SK-N-SH (cell line): ENCODE results near the gene SDF2L1. TPM values are rescaled to one million over a fixed set of nuclear protein-coding genes. Genes with fewer than 3 reads are reported as not detected.
A peak's percentile ranks its signal among the peaks of the same experiment; 100 is the strongest.

ENCODE experiments used
- CTCF ChIA-PET: fragments of 300-600, 350-600 bp; formaldehyde crosslinking; extraction: SDS; loops from one replicate; lab custom pipeline; 2021; lab: Yijun Ruan, JAX
- POLR2A ChIA-PET: fragments of 350-600 bp; sonication (Branson Sonifier 250); formaldehyde crosslinking; extraction: SDS; loops from one replicate; lab custom pipeline; 2020; ENCODE audit warnings: antibody characterized with exemption, inconsistent platforms; lab: Yijun Ruan, JAX
- DNase-seq: peaks from one replicate; pipeline ENCODE4 v3.0.0; 2012
- H2AFZ ChIP-seq: fragments of 200-600 bp; sonication (generic); 2 replicates; pipeline ENCODE4 v1.8.1; 2016; ENCODE audit warnings: antibody characterized with exemption, mild to moderate bottlenecking, low read depth
- H3F3A ChIP-seq: fragments of 200-600 bp; sonication (generic); replicated peaks from 2 replicates; pipeline ENCODE3; 2016; ENCODE audit warnings: antibody characterized with exemption, mild to moderate bottlenecking; ENCODE audit not compliant: insufficient read depth
- H3K27ac ChIP-seq, 2 experiments: fragments of 200-500 bp in 1 of 2; fragments of 200-600 bp in 1 of 2; sonication (Bioruptor generic) in 1 of 2; sonication (generic), shearing (Covaris generic) in 1 of 2; 2 replicates each; pipeline versions ENCODE4 v1.5.1 to v1.6.1; 2014 to 2016; ENCODE audit warnings: low read depth in 2 of 2, inconsistent platforms in 1 of 2, low read length in 1 of 2, mild to moderate bottlenecking in 1 of 2, mixed read lengths in 1 of 2
- H3K27me3 ChIP-seq: fragments of 200-600 bp; sonication (generic), shearing (Covaris generic); 2 replicates; pipeline ENCODE4 v1.6.1; 2016; ENCODE audit warnings: mixed run types; ENCODE audit not compliant: insufficient read depth
- H3K36me3 ChIP-seq, 2 experiments: fragments of 200-500 bp in 1 of 2; fragments of 200-600 bp in 1 of 2; sonication (Bioruptor generic) in 1 of 2; sonication (generic) in 1 of 2; replicated peaks in 1 of 2; 2 replicates each; pipeline versions ENCODE3 to v1.5.1; 2014 to 2016; ENCODE audit warnings: low read length in 1 of 2, mild to moderate bottlenecking in 1 of 2; ENCODE audit not compliant: insufficient read depth in 2 of 2, control insufficient read depth in 1 of 2
- H3K4me1 ChIP-seq, 2 experiments: fragments of 200-500 bp in 1 of 2; fragments of 200-600 bp in 1 of 2; sonication (Bioruptor generic) in 1 of 2; sonication (generic), shearing (Covaris generic) in 1 of 2; 2 replicates each; pipeline versions ENCODE4 v1.5.1 to v1.6.1; 2014 to 2016; ENCODE audit warnings: low read depth in 1 of 2, low read length in 1 of 2, mixed run types in 1 of 2; ENCODE audit not compliant: insufficient read depth in 2 of 2, control insufficient read depth in 1 of 2
- H3K4me2 ChIP-seq: fragments of 200-600 bp; sonication (generic), shearing (Covaris generic); 2 replicates; pipeline ENCODE4 v1.6.1; 2017; ENCODE audit warnings: mixed run types
- H3K4me3 ChIP-seq, 2 experiments: fragments of 200-500 bp in 1 of 2; fragments of 200-600 bp in 1 of 2; sonication (Bioruptor generic) in 1 of 2; sonication (generic), shearing (Covaris generic) in 1 of 2; 2 replicates each; pipeline versions ENCODE4 v1.5.1 to v1.8.1; 2014 to 2016; ENCODE audit warnings: low read depth in 2 of 2, inconsistent platforms in 1 of 2, low read length in 1 of 2, mild to moderate bottlenecking in 1 of 2, mixed read lengths in 1 of 2, moderate library complexity in 1 of 2
- H3K79me2 ChIP-seq: fragments of 200-600 bp; sonication (generic); 2 replicates; pipeline ENCODE4 v1.8.1; 2017; ENCODE audit warnings: mild to moderate bottlenecking; ENCODE audit not compliant: insufficient read depth
- H3K9ac ChIP-seq: fragments of 200-600 bp; sonication (generic); 2 replicates; pipeline ENCODE4 v1.6.1; 2017; ENCODE audit warnings: mixed run types
- H3K9me2 ChIP-seq: fragments of 200-600 bp; sonication (generic); 2 replicates; pipeline ENCODE4 v1.6.1; 2017; ENCODE audit warnings: mixed run types
- H3K9me3 ChIP-seq: fragments of 200-600 bp; sonication (generic); 2 replicates; pipeline ENCODE4 v1.6.1; 2017; ENCODE audit warnings: mixed run types, mild to moderate bottlenecking, moderate library complexity
- H4K20me1 ChIP-seq: fragments of 200-600 bp; sonication (generic); 2 replicates; pipeline ENCODE4 v1.6.1; 2017; ENCODE audit warnings: mild to moderate bottlenecking, mixed run types; ENCODE audit not compliant: insufficient read depth
- EZH2phosphoT487 ChIP-seq: fragments of 200-600 bp; sonication (generic); IDR thresholded peaks from 2 replicates; pipeline ENCODE4 v1.6.1; 2017; ENCODE audit warnings: low read depth, mixed run types, mild to moderate bottlenecking, antibody characterized with exemption, moderate library complexity, borderline replicate concordance
- FOSL2 ChIP-seq: IDR thresholded peaks from 2 replicates; pipeline ENCODE4 v1.4.0; 2012; ENCODE audit warnings: low read depth, mild to moderate bottlenecking, moderate library complexity, borderline replicate concordance
- POLR2AphosphoS5 ChIP-seq: IDR thresholded peaks from 2 replicates; pipeline ENCODE4 v1.6.1; 2012; ENCODE audit warnings: low read depth, low read length
- RFX5 ChIP-seq: IDR thresholded peaks from 2 replicates; pipeline ENCODE4 v1.6.1; 2012; ENCODE audit warnings: mild to moderate bottlenecking, improper control_type of control experiment, low read length
- RXRA ChIP-seq: IDR thresholded peaks from 2 replicates; pipeline ENCODE4 v1.4.0; 2012; ENCODE audit warnings: low read depth, mild to moderate bottlenecking, borderline replicate concordance
- WGBS: methylation state at CpG from one replicate; pipeline ENCODE4 v1.1.6; 2017; ENCODE audit warnings: low lambda C conversion rate; 5-methylcytosine and 5-hydroxymethylcytosine counted together
- polyA plus RNA-seq, 3 experiments: library from polyadenylated mRNA; depleted of rRNA; stranded (reverse); fragments of >200 nt; gene quantifications; 2 replicates each; pipeline ENCODE4 v1.2.3, GENCODE V29; 2012
- TF ChIP-seq, protein P1 (sequence below): fragments of 200-600 bp; sonication (generic); IDR thresholded peaks from 2 replicates; pipeline ENCODE4 v1.6.1; 2017; ENCODE audit warnings: antibody characterized with exemption, mild to moderate bottlenecking, moderate library complexity
- TF ChIP-seq, protein P2 (sequence below): fragments of 150-350 bp; IDR thresholded peaks from 2 replicates; pipeline ENCODE4 v1.6.1; 2016; ENCODE audit warnings: mild to moderate bottlenecking, low read depth, low read length
- TF ChIP-seq, protein P3 (sequence below): IDR thresholded peaks from 2 replicates; pipeline ENCODE4 v1.4.0; 2012; ENCODE audit warnings: low read depth, borderline replicate concordance
- TF ChIP-seq, protein P4 (sequence below): IDR thresholded peaks from 2 replicates; pipeline ENCODE4 v1.4.0; 2012; ENCODE audit warnings: low read depth, borderline replicate concordance
- TF ChIP-seq, protein P5 (sequence below): IDR thresholded peaks from 2 replicates; pipeline ENCODE4; 2012
- TF ChIP-seq, protein P6 (sequence below): fragments of 150-350 bp; IDR thresholded peaks from 2 replicates; pipeline ENCODE4 v1.6.1; 2017; ENCODE audit warnings: antibody characterized with exemption, low read length, low read depth, borderline replicate concordance

Gene SDF2L1
- polyA plus RNA-seq, 1 of the 3 experiments (the other 2 are of a cell fraction), result 60.9 TPM

DNA sequence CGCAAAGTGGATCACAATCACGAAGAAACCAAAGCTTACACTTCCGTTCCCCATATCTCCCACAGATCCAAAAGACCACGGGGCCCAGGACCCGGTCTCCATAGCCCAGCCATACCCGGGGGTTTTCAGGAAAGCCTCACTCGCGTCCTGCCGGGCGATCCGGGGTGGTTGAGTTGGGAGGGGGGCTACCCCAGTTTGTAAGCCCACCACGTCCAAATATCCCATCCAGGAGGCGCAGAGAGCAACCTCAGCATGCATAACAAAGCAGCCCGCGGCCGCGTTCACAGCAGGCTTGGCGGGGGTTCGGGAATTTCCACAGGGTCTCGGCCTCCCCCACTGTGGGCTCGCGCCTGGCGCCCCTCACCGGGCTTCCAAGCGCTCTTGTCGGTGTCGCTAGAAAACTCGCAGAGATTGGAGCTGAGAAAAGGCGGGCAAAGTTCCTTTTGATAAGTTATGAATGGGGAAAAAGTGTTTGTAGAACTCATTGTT is 9.5 kb downstream of the SDF2L1 start:
- TF ChIP-seq, protein P1, sequence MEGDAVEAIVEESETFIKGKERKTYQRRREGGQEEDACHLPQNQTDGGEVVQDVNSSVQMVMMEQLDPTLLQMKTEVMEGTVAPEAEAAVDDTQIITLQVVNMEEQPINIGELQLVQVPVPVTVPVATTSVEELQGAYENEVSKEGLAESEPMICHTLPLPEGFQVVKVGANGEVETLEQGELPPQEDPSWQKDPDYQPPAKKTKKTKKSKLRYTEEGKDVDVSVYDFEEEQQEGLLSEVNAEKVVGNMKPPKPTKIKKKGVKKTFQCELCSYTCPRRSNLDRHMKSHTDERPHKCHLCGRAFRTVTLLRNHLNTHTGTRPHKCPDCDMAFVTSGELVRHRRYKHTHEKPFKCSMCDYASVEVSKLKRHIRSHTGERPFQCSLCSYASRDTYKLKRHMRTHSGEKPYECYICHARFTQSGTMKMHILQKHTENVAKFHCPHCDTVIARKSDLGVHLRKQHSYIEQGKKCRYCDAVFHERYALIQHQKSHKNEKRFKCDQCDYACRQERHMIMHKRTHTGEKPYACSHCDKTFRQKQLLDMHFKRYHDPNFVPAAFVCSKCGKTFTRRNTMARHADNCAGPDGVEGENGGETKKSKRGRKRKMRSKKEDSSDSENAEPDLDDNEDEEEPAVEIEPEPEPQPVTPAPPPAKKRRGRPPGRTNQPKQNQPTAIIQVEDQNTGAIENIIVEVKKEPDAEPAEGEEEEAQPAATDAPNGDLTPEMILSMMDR, result no peak
- TF ChIP-seq, protein P2, sequence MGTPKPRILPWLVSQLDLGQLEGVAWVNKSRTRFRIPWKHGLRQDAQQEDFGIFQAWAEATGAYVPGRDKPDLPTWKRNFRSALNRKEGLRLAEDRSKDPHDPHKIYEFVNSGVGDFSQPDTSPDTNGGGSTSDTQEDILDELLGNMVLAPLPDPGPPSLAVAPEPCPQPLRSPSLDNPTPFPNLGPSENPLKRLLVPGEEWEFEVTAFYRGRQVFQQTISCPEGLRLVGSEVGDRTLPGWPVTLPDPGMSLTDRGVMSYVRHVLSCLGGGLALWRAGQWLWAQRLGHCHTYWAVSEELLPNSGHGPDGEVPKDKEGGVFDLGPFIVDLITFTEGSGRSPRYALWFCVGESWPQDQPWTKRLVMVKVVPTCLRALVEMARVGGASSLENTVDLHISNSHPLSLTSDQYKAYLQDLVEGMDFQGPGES, result no peak
- TF ChIP-seq, all 33 proteins: peak for 0
- Histone ChIP-seq H3F3A (peaks cover 8% of the 10 kb centered on the region), H3K79me2 (peaks cover 15% of the 10 kb centered on the region), H3K4me3 (peak overlapping the region; percentile 71 to 95), H3K4me2 (peak overlapping the region; percentile 100), H3K27ac (peak overlapping the region; percentile 63 to 67), H3K9ac (peak overlapping the region; percentile 83), H2AFZ (peak overlapping the region; percentile 98), H3K9me3 (no peaks in the 10 kb centered on the region), H3K4me1 (peaks cover 8 to 16% of the 10 kb centered on the region in 2 experiments; a peak in 2 of 4 replicates), H3K36me3 (peaks cover 0 to 8% of the 10 kb centered on the region in 2 experiments), H4K20me1 (no peaks in the 10 kb centered on the region), H3K9me2 (no peaks in the 10 kb centered on the region), H3K27me3 (no peaks in the 10 kb centered on the region)
- 1% methylated on average over 23 of the region's 29 CpGs for WGBS
- DNase-seq, result peak; percentile 71
- ChIA-PET CTCF (interaction anchor here (0.9 to 3.8 kb wide), 2 partner anchors 9 to 22 kb away, joined by 4 to 23 read pairs; partner anchors contain the start of gene SDF2L1), POLR2A (interaction anchor here (1.5 kb wide), 2 partner anchors 9 to 14 kb away, joined by 6 read pairs; partner anchors contain the start of genes PPIL2 and SDF2L1)

DNA sequence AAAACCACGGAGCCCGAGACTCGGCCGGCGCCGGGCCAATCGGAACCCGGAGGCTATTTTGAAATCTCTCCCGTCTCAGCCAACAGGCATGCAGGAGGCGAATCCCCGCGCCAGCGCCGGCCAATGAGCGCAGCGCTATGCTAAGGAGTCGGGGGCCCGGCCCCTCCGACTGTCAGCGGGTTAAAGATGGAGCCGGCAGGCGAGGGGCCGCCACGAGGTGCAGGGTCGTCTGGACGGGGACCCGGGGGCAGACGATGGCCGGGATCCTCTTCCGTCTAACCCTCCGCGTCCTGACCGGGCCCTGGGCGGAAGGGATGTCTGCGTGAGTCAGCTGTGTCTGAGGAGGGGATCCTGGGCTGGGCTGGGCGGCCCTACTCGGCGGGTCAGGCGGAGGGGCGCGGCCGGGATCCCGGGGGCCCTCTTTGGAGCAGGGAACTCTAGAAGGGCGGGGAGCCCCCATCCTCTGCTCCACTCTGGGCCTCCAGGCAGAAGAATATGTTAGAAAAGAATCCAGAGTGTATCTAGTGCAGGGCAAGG is 10.0 kb downstream of the SDF2L1 start:
- Histone ChIP-seq H4K20me1 (no peaks in the 10 kb centered on the region), H3K27me3 (no peaks in the 10 kb centered on the region), H2AFZ (peak overlapping the region; percentile 98), H3K9ac (peak overlapping the region; percentile 83), H3K4me1 (peaks cover 8 to 16% of the 10 kb centered on the region in 2 experiments; a peak in 2 of 4 replicates), H3K9me2 (no peaks in the 10 kb centered on the region), H3K27ac (peak overlapping the region; percentile 63 to 67), H3K4me3 (peak overlapping the region; percentile 71 to 95), H3K79me2 (peaks cover 15% of the 10 kb centered on the region), H3K9me3 (no peaks in the 10 kb centered on the region), H3K4me2 (peak overlapping the region; percentile 100), H3K36me3 (peaks cover 0 to 8% of the 10 kb centered on the region in 2 experiments), H3F3A (peaks cover 13% of the 10 kb centered on the region)
- ChIA-PET POLR2A (interaction anchor here (1.0 to 2.0 kb wide), 3 partner anchors 9 to 14 kb away, joined by 3 to 9 read pairs (median 6); partner anchors contain the start of genes PPIL2 and SDF2L1), CTCF (interaction anchor here (0.9 to 3.8 kb wide), 3 partner anchors 9 to 23 kb away, joined by 4 to 23 read pairs (median 4); partner anchors contain the start of genes SDF2L1 and YDJC)
- DNase-seq, result peak; percentile 93
- WGBS, result 0% methylated on average over 35 of the region's 44 CpGs
- TF ChIP-seq EZH2phosphoT487, result no peak
- TF ChIP-seq, protein P3, sequence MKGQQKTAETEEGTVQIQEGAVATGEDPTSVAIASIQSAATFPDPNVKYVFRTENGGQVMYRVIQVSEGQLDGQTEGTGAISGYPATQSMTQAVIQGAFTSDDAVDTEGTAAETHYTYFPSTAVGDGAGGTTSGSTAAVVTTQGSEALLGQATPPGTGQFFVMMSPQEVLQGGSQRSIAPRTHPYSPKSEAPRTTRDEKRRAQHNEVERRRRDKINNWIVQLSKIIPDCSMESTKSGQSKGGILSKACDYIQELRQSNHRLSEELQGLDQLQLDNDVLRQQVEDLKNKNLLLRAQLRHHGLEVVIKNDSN, result no peak
- TF ChIP-seq RFX5, result peak; percentile 82
- TF ChIP-seq, protein P4, sequence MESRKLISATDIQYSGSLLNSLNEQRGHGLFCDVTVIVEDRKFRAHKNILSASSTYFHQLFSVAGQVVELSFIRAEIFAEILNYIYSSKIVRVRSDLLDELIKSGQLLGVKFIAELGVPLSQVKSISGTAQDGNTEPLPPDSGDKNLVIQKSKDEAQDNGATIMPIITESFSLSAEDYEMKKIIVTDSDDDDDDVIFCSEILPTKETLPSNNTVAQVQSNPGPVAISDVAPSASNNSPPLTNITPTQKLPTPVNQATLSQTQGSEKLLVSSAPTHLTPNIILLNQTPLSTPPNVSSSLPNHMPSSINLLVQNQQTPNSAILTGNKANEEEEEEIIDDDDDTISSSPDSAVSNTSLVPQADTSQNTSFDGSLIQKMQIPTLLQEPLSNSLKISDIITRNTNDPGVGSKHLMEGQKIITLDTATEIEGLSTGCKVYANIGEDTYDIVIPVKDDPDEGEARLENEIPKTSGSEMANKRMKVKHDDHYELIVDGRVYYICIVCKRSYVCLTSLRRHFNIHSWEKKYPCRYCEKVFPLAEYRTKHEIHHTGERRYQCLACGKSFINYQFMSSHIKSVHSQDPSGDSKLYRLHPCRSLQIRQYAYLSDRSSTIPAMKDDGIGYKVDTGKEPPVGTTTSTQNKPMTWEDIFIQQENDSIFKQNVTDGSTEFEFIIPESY, result 0 out of 2 replicates have a peak, but pooled peaks have one; percentile 8
- no peak for TF ChIP-seq RXRA
- no peak for TF ChIP-seq FOSL2
- TF ChIP-seq POLR2AphosphoS5, result peak; percentile 27; the same call in 1 of the 2 replicates
- TF ChIP-seq, protein P5, sequence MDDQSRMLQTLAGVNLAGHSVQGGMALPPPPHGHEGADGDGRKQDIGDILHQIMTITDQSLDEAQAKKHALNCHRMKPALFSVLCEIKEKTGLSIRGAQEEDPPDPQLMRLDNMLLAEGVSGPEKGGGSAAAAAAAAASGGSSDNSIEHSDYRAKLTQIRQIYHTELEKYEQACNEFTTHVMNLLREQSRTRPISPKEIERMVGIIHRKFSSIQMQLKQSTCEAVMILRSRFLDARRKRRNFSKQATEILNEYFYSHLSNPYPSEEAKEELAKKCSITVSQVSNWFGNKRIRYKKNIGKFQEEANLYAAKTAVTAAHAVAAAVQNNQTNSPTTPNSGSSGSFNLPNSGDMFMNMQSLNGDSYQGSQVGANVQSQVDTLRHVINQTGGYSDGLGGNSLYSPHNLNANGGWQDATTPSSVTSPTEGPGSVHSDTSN, result peak; percentile 34; the same call in 1 of the 2 replicates
- TF ChIP-seq, protein P6, sequence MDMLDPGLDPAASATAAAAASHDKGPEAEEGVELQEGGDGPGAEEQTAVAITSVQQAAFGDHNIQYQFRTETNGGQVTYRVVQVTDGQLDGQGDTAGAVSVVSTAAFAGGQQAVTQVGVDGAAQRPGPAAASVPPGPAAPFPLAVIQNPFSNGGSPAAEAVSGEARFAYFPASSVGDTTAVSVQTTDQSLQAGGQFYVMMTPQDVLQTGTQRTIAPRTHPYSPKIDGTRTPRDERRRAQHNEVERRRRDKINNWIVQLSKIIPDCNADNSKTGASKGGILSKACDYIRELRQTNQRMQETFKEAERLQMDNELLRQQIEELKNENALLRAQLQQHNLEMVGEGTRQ, result no peak
